Right atrium auricular region (tissue), 2 donors: Measurements from ENCODE around the gene SCN4A. TPM values are rescaled to one million over a fixed set of nuclear protein-coding genes. Genes with fewer than 3 reads are reported as not detected.

ENCODE experiments used
- DNase-seq: peaks from one replicate; pipeline ENCODE4 v3.0.0-alpha.2; 2019; ENCODE audit warnings: low spot score
- H3K27ac ChIP-seq, 2 donors: fragments of 200-600 bp; sonication (generic); 1 replicate in 1 of 2; 2 replicates in 1 of 2; pipeline ENCODE4 v1.5.1; 2016 to 2019
- H3K27me3 ChIP-seq, 2 donors: fragments of 200-600 bp; sonication (generic); one replicate each; pipeline versions ENCODE4 v1.5.1 to v1.6.0; 2017 to 2019
- H3K36me3 ChIP-seq: fragments of 200-600 bp; sonication (generic); one replicate; pipeline ENCODE4 v1.5.1; 2016
- H3K4me1 ChIP-seq, 2 donors: fragments of 200-600 bp; sonication (generic); one replicate each; pipeline versions ENCODE4 v1.5.1 to v1.6.0; 2017 to 2019
- H3K4me3 ChIP-seq, 2 donors: fragments of 200-600 bp; sonication (generic); 1 replicate in 1 of 2; 2 replicates in 1 of 2; pipeline ENCODE4 v1.5.1; 2017 to 2019; ENCODE audit warnings: mild to moderate bottlenecking in 1 of 2, moderate library complexity in 1 of 2
- H3K9me3 ChIP-seq, 2 donors: fragments of 200-600 bp; sonication (generic); one replicate each; pipeline ENCODE4 v1.5.1; 2019
- total RNA-seq, 2 donors: library from RNA; depleted of rRNA; stranded (reverse); fragments of >200 nt; gene quantifications; one replicate each; pipeline ENCODE4 v1.1.0, GENCODE V29; 2016
- TF ChIP-seq, protein P1 (sequence below), 2 donors: fragments of 200-600 bp; sonication (generic); IDR thresholded peaks; one replicate each; pipeline ENCODE4 v1.5.1; 2019; ENCODE audit warnings: antibody characterized with exemption in 2 of 2

SCN4A gene
- total RNA-seq, 2 donors from 2014 or later: 0.74 to 2.5 TPM

DNA sequence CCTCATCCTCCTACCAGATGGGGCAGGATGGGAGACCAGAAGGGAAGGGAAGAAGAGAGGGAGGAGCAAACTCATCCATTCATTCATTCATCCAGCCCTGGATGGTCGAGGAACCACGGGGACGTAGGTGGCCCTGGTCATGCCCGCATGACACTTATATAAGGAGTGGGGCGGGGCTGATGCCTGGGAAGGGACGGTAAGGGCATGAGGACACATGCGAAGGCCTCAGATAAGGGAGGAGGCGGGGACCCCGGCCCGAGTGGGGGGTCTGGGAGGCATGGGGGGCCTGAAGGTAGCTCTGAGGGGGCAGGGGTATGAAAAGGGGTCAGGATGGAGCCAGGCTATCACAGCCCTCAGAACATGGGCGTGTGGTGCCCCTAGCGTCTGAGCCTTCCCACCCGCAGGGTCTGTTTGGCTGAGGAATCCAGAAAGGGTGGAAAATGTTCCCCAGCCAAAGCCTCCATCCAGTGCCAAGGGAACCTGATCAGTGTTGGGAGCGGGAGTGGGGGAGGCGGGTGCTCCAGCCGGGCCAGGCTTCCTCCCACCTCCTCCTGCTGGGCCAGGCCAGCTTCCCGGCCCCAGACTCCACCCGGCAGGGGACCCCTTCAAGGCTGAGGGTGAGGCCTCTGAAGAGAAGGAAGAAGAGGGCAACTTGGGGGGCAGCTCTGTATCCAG lies 23.0 kb downstream of the SCN4A start:
- TF ChIP-seq, protein P1, sequence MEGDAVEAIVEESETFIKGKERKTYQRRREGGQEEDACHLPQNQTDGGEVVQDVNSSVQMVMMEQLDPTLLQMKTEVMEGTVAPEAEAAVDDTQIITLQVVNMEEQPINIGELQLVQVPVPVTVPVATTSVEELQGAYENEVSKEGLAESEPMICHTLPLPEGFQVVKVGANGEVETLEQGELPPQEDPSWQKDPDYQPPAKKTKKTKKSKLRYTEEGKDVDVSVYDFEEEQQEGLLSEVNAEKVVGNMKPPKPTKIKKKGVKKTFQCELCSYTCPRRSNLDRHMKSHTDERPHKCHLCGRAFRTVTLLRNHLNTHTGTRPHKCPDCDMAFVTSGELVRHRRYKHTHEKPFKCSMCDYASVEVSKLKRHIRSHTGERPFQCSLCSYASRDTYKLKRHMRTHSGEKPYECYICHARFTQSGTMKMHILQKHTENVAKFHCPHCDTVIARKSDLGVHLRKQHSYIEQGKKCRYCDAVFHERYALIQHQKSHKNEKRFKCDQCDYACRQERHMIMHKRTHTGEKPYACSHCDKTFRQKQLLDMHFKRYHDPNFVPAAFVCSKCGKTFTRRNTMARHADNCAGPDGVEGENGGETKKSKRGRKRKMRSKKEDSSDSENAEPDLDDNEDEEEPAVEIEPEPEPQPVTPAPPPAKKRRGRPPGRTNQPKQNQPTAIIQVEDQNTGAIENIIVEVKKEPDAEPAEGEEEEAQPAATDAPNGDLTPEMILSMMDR (IDR thresholded peaks at IDR 0.05): no peak
- Histone ChIP-seq H3K27ac (no peak overlapping the region), H3K36me3 (no peaks in the 10 kb centered on the region), H3K4me3 (no peak overlapping the region), H3K27me3 (no peaks in the 10 kb centered on the region), H3K4me1 (peaks cover 0 to 24% of the 10 kb centered on the region in 2 donors), H3K9me3 (no peaks in the 10 kb centered on the region)
- no peak for DNase-seq

DNA sequence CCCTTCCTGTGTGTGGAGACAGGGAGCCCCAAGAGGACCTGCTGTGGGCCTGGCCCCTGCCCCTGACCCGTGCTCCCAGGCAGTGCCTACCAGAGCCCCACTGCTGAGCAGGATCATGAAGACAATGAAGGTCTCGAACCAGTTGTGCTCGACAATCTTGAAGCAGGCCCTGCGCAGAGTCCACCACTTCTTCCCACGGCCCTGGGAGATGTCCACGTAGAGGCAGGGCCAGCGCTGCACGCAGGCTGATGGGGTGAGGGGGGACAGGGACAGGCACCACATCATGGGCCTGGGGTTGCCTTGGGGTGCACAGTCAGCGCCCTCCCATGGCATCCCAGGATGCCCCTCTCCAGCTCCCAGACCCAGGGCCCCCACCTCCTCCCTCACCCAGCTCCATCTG lies 24.2 kb downstream of the SCN4A start:
- TF ChIP-seq, protein P1 (IDR thresholded peaks at IDR 0.05): no peak
- Histone ChIP-seq H3K36me3 (no peaks in the 10 kb centered on the region), H3K4me1 (peaks cover 0 to 13% of the 10 kb centered on the region in 2 donors), H3K4me3 (no peak overlapping the region), H3K27ac (no peak overlapping the region), H3K9me3 (no peaks in the 10 kb centered on the region), H3K27me3 (no peaks in the 10 kb centered on the region)
- DNase-seq: no peak

DNA sequence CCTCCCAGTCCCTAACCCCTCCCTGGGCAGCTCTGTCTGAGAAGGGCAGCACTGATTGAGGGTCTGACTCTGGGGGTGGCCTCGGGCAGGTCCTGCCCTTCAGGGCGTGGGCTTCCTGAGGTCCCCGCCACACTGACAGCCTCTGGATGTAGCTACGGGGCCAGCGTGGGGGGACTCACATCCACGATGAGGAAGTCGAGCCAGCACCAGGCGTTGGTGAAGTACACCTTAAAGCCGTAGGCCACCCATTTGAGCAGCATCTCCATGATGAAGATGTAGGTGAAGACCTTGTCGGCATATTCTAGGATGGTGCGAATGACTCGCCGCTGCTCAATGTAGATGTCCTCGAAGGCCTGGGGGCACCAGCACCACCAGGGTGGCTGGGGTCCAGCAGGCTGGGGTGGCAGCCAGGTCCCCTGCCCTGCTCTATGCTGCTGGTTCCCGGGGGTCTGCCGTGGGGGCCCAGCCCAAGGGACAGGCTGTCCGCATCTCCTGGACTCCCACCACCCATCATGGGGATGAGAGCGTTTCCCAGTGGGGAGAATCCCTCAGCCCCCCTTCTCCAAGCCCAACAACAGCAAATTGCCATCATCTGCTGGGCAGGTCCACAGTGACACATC lies 24.9 kb downstream of the SCN4A start:
- TF ChIP-seq, protein P1 (IDR thresholded peaks at IDR 0.05): no peak
- Histone ChIP-seq H3K27me3 (no peaks in the 10 kb centered on the region), H3K9me3 (no peaks in the 10 kb centered on the region), H3K4me1 (peaks cover 0 to 13% of the 10 kb centered on the region in 2 donors), H3K36me3 (no peaks in the 10 kb centered on the region), H3K4me3 (no peak overlapping the region), H3K27ac (no peak overlapping the region)
- no peak for DNase-seq

DNA sequence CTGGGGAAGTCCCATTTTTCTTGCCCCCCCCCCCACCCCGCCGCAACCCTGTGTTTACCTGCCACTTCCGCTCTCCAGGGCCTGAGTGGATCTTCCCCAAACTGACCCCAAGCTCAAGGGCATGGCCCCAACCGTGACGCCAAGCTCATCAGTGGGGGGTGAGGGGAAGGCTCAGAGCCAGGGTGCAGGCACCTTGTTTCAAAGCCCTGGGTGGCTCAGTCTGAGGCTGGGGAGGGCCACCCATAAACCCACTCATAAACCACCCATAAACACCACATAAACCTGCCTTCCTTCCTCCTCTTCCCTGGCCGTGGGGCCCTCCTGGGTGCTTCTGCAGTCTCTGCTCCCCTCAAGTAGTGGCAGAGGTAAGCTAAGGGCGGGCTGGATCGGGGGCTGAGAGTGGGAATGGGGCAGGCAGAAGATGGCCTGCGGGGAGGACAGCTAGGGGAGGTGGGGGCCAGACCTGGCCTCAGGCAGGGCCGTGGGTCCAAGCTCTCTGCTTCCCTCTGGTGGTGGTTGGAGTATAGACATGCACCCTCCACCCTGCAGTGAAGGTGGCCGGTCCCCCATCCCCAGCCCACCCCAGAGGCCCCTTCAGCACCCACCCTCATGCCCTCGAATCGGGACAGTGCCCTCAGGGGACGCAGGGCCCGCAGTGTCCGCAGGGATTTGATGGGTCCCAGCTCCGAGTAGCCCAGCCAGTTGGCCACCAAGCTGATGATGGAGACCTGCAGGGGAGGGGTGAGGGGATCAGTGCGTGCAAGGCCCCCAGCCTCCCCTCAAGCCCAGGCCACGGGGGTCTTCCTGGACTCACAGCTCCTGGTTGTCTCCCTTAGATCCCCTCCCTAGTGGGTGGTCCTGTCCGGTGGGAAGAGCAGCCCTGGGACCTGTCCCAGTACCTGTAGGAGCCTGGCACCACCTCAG lies 26.0 kb downstream of the SCN4A start:
- no peaks in the 10 kb centered on the region for H3K9me3 ChIP-seq
- no peak for DNase-seq
- H3K4me1 ChIP-seq: peaks cover 0 to 13% of the 10 kb centered on the region in 2 donors
- H3K27ac ChIP-seq: no peak overlapping the region
- H3K36me3 ChIP-seq: no peaks in the 10 kb centered on the region
- TF ChIP-seq, protein P1 (IDR thresholded peaks at IDR 0.05): peak; percentile 54 to 87
- H3K27me3 ChIP-seq: no peaks in the 10 kb centered on the region
- H3K4me3 ChIP-seq: no peak overlapping the region

DNA sequence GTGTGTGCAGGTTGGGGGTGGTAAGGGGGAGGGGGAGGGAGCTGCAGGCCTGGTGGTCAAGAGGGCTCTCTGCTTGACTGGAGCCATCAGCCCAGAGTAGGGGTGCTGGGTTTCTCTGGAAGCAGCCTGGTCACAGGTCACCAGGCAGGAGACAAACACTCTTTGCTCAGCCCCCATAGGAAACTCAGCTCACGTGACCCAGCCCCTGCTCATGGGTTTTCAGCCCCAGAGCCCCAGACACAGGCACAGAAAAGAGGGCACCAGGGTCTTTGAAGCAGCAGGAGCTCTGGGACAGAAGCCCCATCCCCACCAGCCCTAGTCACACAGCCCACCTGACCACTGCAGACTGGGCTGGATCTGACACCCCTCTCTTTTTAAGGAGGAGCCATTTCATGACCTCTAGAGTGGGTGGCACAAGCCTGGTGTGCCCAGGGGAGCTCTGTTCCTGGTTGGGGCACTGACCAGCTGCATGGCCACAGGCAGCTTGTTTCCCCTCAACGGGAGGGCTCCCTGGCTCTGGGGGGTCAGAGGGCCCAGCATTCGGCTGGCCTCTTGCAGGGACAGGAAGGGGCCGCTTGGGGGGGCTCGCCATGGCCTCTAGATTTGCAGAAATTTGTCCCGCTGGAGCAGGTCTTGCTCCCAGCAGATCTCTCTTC lies 26.8 kb downstream of the SCN4A start:
- Histone ChIP-seq H3K4me3 (no peak overlapping the region), H3K27ac (no peak overlapping the region), H3K36me3 (no peaks in the 10 kb centered on the region), H3K27me3 (no peaks in the 10 kb centered on the region), H3K9me3 (no peaks in the 10 kb centered on the region), H3K4me1 (peaks cover 0 to 13% of the 10 kb centered on the region in 2 donors)
- no peak for DNase-seq
- TF ChIP-seq, protein P1 (IDR thresholded peaks at IDR 0.05): no peak
